OCI-LY7 (cell line): ENCODE results near the gene BPIFB6.

ENCODE experiments used
- EZH2phosphoT487 ChIP-seq: fragments of 200-600 bp; sonication (generic); IDR thresholded peaks from 2 replicates; pipeline ENCODE4 v1.6.1; 2018; ENCODE audit warnings: low read depth, borderline replicate concordance, mild to moderate bottlenecking, mixed run types, antibody characterized with exemption, low read length, moderate library complexity, mixed read lengths
- TF ChIP-seq, protein P1 (sequence below): fragments of 200-600 bp; sonication (generic); conservative IDR thresholded peaks from 2 replicates; pipeline ENCODE4 v1.5.1; 2014; ENCODE audit warnings: mild to moderate bottlenecking, antibody characterized with exemption, low read length, moderate library complexity, mixed read lengths

DNA sequence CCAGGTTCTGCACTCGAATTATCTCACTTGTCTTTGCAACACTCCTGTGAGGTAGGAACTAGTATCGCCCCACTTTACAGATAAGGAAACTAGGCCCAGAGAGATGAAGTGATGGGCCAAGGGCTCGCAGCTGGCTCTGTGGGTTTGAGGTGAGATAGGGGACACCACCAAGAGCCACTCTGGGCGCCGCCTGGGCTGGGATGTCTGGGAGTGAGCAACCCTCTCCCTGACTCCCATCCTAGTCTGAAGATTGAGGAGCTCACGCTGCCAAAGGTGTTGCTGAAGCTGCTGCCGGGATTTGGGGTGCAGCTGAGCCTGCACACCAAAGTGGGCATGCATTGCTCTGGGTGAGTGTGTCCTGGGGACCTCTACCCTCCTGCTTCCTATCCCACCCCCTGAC, 27.7 kb downstream of the BPIFB6 start:
- TF ChIP-seq, protein P1, sequence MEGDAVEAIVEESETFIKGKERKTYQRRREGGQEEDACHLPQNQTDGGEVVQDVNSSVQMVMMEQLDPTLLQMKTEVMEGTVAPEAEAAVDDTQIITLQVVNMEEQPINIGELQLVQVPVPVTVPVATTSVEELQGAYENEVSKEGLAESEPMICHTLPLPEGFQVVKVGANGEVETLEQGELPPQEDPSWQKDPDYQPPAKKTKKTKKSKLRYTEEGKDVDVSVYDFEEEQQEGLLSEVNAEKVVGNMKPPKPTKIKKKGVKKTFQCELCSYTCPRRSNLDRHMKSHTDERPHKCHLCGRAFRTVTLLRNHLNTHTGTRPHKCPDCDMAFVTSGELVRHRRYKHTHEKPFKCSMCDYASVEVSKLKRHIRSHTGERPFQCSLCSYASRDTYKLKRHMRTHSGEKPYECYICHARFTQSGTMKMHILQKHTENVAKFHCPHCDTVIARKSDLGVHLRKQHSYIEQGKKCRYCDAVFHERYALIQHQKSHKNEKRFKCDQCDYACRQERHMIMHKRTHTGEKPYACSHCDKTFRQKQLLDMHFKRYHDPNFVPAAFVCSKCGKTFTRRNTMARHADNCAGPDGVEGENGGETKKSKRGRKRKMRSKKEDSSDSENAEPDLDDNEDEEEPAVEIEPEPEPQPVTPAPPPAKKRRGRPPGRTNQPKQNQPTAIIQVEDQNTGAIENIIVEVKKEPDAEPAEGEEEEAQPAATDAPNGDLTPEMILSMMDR, result no peak
- TF ChIP-seq EZH2phosphoT487, result no peak
